IMR-90 (cell line): ENCODE measurements around the gene PCK2. TPM values are rescaled to one million over a fixed set of nuclear protein-coding genes. Genes with fewer than 3 reads are reported as not detected.

Experiments used
- ATAC-seq: fragments of 200-7000 bp; cut with Tn5 transposase; 2 replicates; pipeline ENCODE4 v1.9.1; 2020; ENCODE audit warnings: low read depth, mild to moderate bottlenecking, moderate library complexity
- BruUV-seq: library from RNA; stranded (reverse); fragments of 400-500 nt; replicated peaks from 2 replicates; lab custom pipeline; 2021; lab: Mats Ljungman, UMichigan
- CTCF ChIA-PET: fragments of 300-600 bp; formaldehyde crosslinking; extraction: SDS; loops from one replicate; lab custom pipeline; 2021; ENCODE audit warnings: antibody characterized with exemption; lab: Yijun Ruan, JAX
- POLR2A ChIA-PET: fragments of 300-600 bp; sonication (Branson Sonifier 250); formaldehyde crosslinking; loops from one replicate; lab custom pipeline; 2022; ENCODE audit warnings: antibody characterized with exemption; ENCODE audit not compliant: unreplicated experiment; lab: Charles Lee
- DNase-seq: peaks from one replicate; pipeline ENCODE4 v3.0.0; 2013
- H2AFZ ChIP-seq: replicated peaks from 2 replicates; pipeline ENCODE3; 2013; ENCODE audit warnings: low read length, mild to moderate bottlenecking; ENCODE audit not compliant: poor library complexity
- H2AK5ac ChIP-seq: 2 replicates; pipeline ENCODE4 v1.6.1; 2013; ENCODE audit warnings: low read depth, low read length, inconsistent platforms
- H2AK9ac ChIP-seq: replicated peaks from 2 replicates; pipeline ENCODE3; 2013; ENCODE audit warnings: mild to moderate bottlenecking, low read depth, low read length, moderate library complexity; ENCODE audit not compliant: poor library complexity
- H2BK120ac ChIP-seq: 2 replicates; pipeline ENCODE4 v1.6.1; 2013; ENCODE audit warnings: low read depth, low read length, inconsistent platforms
- H2BK15ac ChIP-seq: 3 replicates; pipeline ENCODE4 v1.6.1; 2013; ENCODE audit warnings: low read depth, low read length, inconsistent platforms
- H2BK20ac ChIP-seq: 2 replicates; pipeline ENCODE4 v1.6.1; 2013; ENCODE audit warnings: low read depth, mild to moderate bottlenecking, inconsistent platforms, low read length, moderate library complexity
- H2BK5ac ChIP-seq: 2 replicates; pipeline ENCODE4 v1.6.1; 2013; ENCODE audit warnings: mild to moderate bottlenecking, low read depth, low read length, inconsistent platforms; ENCODE audit not compliant: poor library complexity, severe bottlenecking
- H3K14ac ChIP-seq: replicated peaks from 2 replicates; pipeline ENCODE4 v1.6.1; 2013; ENCODE audit warnings: low read depth, low read length, inconsistent platforms
- H3K18ac ChIP-seq: 2 replicates; pipeline ENCODE4 v1.6.1; 2013; ENCODE audit warnings: low read depth, low read length, control low read depth
- H3K23ac ChIP-seq: 2 replicates; pipeline ENCODE4 v1.6.1; 2013; ENCODE audit warnings: low read depth, low read length, inconsistent platforms
- H3K27ac ChIP-seq: 2 replicates; pipeline ENCODE4 v1.5.1; 2013; ENCODE audit warnings: mild to moderate bottlenecking, control low read depth, low read length; ENCODE audit not compliant: insufficient read depth
- H3K27me3 ChIP-seq: 2 replicates; pipeline ENCODE4 v1.6.1; 2013; ENCODE audit warnings: low read length; ENCODE audit not compliant: control insufficient read depth, insufficient read depth
- H3K36me3 ChIP-seq: 2 replicates; pipeline ENCODE4 v1.6.1; 2013; ENCODE audit warnings: low read length, mixed read lengths; ENCODE audit not compliant: control insufficient read depth, insufficient read depth
- H3K4ac ChIP-seq: 2 replicates; pipeline ENCODE4 v1.6.1; 2013; ENCODE audit warnings: low read depth, low read length, inconsistent platforms
- H3K4me1 ChIP-seq: 2 replicates; pipeline ENCODE4 v1.6.1; 2013; ENCODE audit warnings: low read length, mixed read lengths; ENCODE audit not compliant: control insufficient read depth, insufficient read depth
- H3K4me2 ChIP-seq: 2 replicates; pipeline ENCODE4 v1.6.1; 2013; ENCODE audit warnings: low read depth, mild to moderate bottlenecking, control low read depth, low read length, moderate library complexity
- H3K4me3 ChIP-seq: 2 replicates; pipeline ENCODE4 v1.5.1; 2013; ENCODE audit warnings: low read depth, mild to moderate bottlenecking, control low read depth, low read length, moderate library complexity; ENCODE audit not compliant: insufficient read depth
- H3K56ac ChIP-seq: 2 replicates; pipeline ENCODE4 v1.6.1; 2013; ENCODE audit warnings: low read length, inconsistent platforms; ENCODE audit not compliant: insufficient read depth; ENCODE audit errors: extremely low read depth
- H3K79me1 ChIP-seq, 2 experiments: 2 replicates each; pipeline ENCODE4 v1.6.1; 2013; ENCODE audit warnings: low read length in 2 of 2, inconsistent platforms in 1 of 2, low read depth in 1 of 2
- H3K9ac ChIP-seq: 2 replicates; pipeline ENCODE4 v1.6.1; 2013; ENCODE audit warnings: low read depth, low read length, control low read depth
- H3K9me1 ChIP-seq: 2 replicates; pipeline ENCODE4 v1.6.1; 2013; ENCODE audit warnings: low read length, inconsistent platforms; ENCODE audit not compliant: insufficient read depth
- H3K9me3 ChIP-seq: 2 replicates; pipeline ENCODE4 v1.6.1; 2013; ENCODE audit warnings: low read length; ENCODE audit not compliant: control insufficient read depth, insufficient read depth
- H4K20me1 ChIP-seq: 2 replicates; pipeline ENCODE4 v1.6.1; 2013; ENCODE audit warnings: low read length, inconsistent platforms; ENCODE audit not compliant: insufficient read depth
- H4K5ac ChIP-seq: 2 replicates; pipeline ENCODE4 v1.6.1; 2013; ENCODE audit warnings: mild to moderate bottlenecking, low read depth, low read length, control low read depth
- H4K8ac ChIP-seq, 2 experiments: 2 replicates each; pipeline ENCODE4 v1.6.1; 2013; ENCODE audit warnings: low read depth in 2 of 2, low read length in 2 of 2, control low read depth in 1 of 2, inconsistent platforms in 1 of 2
- H4K91ac ChIP-seq: 2 replicates; pipeline ENCODE4 v1.6.1; 2013; ENCODE audit warnings: low read depth, low read length, inconsistent platforms; ENCODE audit not compliant: insufficient read depth
- CHD1 ChIP-seq: IDR thresholded peaks from 2 replicates; pipeline ENCODE4 v1.6.1; 2012; ENCODE audit warnings: low read depth, low read length, improper control_type of control experiment
- CTCF ChIP-seq: conservative IDR thresholded peaks from 2 replicates; pipeline ENCODE4 v1.5.1; 2012; ENCODE audit warnings: mild to moderate bottlenecking, low read depth, low read length, improper control_type of control experiment
- MAFK ChIP-seq: IDR thresholded peaks from 2 replicates; pipeline ENCODE4 v1.6.1; 2012; ENCODE audit warnings: low read depth, low read length, improper control_type of control experiment
- MAZ ChIP-seq: IDR thresholded peaks from 2 replicates; pipeline ENCODE4 v1.6.1; 2012; ENCODE audit warnings: low read depth, mild to moderate bottlenecking, low read length, improper control_type of control experiment, moderate library complexity, borderline replicate concordance
- MXI1 ChIP-seq: IDR thresholded peaks from 2 replicates; pipeline ENCODE4 v1.6.1; 2012; ENCODE audit warnings: low read depth, mild to moderate bottlenecking, low read length, moderate library complexity, borderline replicate concordance
- NFE2L2 ChIP-seq: fragments of 150-350 bp; IDR thresholded peaks from 2 replicates; pipeline ENCODE4 v1.6.1; 2016; ENCODE audit warnings: low read depth, mild to moderate bottlenecking, low read length
- POLR2A ChIP-seq: IDR thresholded peaks from 2 replicates; pipeline ENCODE4 v1.6.1; 2012; ENCODE audit warnings: mild to moderate bottlenecking, low read depth, low read length
- RCOR1 ChIP-seq: IDR thresholded peaks from 2 replicates; pipeline ENCODE4 v1.6.1; 2012; ENCODE audit warnings: mild to moderate bottlenecking, low read length, improper control_type of control experiment; ENCODE audit not compliant: insufficient replicate concordance
- RFX5 ChIP-seq: IDR thresholded peaks from 2 replicates; pipeline ENCODE4 v1.8.0; 2012; ENCODE audit warnings: low read depth, mild to moderate bottlenecking, low read length, moderate library complexity
- USF2 ChIP-seq: fragments of 150-350 bp; IDR thresholded peaks from 2 replicates; pipeline ENCODE4 v1.6.1; 2017; ENCODE audit warnings: mild to moderate bottlenecking, antibody characterized with exemption, low read length, low read depth
- WGBS, 2 experiments: methylation state at CpG; one replicate each; pipeline versions ENCODE4 v1.1.5 to v1.1.7; 2013; ENCODE audit warnings: missing lambda C conversion rate in 2 of 2; ENCODE audit not compliant: insufficient read length in 1 of 2; ENCODE audit errors: extremely low coverage in 2 of 2; 5-methylcytosine and 5-hydroxymethylcytosine counted together
- dilution Hi-C: fragments of 300-500 bp; cut with HindIII; formaldehyde crosslinking; loops from one replicate; pipeline ENCODE4 v1.14.3; 2018; ENCODE audit warnings: low sequenced_read_pairs; ENCODE audit not compliant: unreplicated experiment
- in situ Hi-C: fragments of 300-500 bp; cut with MboI; formaldehyde crosslinking; loops from 3 replicates; pipeline ENCODE4 v1.14.3; 2019; ENCODE audit warnings: low sequenced_read_pairs, inconsistent platforms, mixed read lengths
- intact Hi-C: fragments of 100-400 bp; cut with micrococcal nuclease; formaldehyde crosslinking; loops from 2 replicates; pipeline ENCODE4 v1.10.0; 2022
- polyA plus RNA-seq, 3 experiments: library from polyadenylated mRNA; depleted of rRNA; stranded (reverse); fragments of >200 nt; gene quantifications; 2 replicates each; pipeline ENCODE4 v1.2.3, GENCODE V29; 2012; ENCODE audit warnings: low replicate concordance in 1 of 3
- total RNA-seq: library from RNA; depleted of rRNA; stranded (reverse); fragments of >200 nt; gene quantifications from 2 replicates; pipeline ENCODE4 v1.2.3, GENCODE V29; 2012

PCK2 gene
- total and polyA plus RNA-seq, 2 of the 4 experiments (the other 2 are of a cell fraction): 13.4 to 29.4 TPM

- Histone ChIP-seq H4K91ac (no peak overlapping the region), H3K36me3 (no peaks in the 10 kb centered on the region), H3K9me1 (no peaks in the 10 kb centered on the region), H2AK5ac (no peak overlapping the region), H3K27ac (no peak overlapping the region), H3K14ac (no peak overlapping the region), H4K8ac (no peak overlapping the region), H2AK9ac (no peak overlapping the region), H2BK15ac (no peak overlapping the region), H3K18ac (no peak overlapping the region), H2BK5ac (no peak overlapping the region), H2BK20ac (no peak overlapping the region), H2BK120ac (no peak overlapping the region), H3K79me1 (no peaks in the 10 kb centered on the region), H3K4ac (no peak overlapping the region), H3K9me3 (no peaks in the 10 kb centered on the region), H4K20me1 (no peaks in the 10 kb centered on the region), H3K23ac (no peak overlapping the region), H3K4me2 (no peak overlapping the region), H3K4me1 (no peaks in the 10 kb centered on the region), H3K27me3 (peaks cover 67% of the 10 kb centered on the region), H3K56ac (no peak overlapping the region), H3K9ac (no peak overlapping the region), H3K4me3 (no peak overlapping the region), H2AFZ (no peak overlapping the region), H4K5ac (no peak overlapping the region)
- WGBS, 2 experiments: no CpG with 5 or more reads among the region's 6 CpGs
- ChIA-PET POLR2A (no interaction called here), CTCF (no interaction called here)
- no peak for ATAC-seq
- BruUV-seq: no TSS peak
- DNase-seq: no peak
- in situ Hi-C loops (no loop called here), intact Hi-C loops (no loop called here), dilution Hi-C loops (no loop called here)
- TF ChIP-seq RCOR1: no peak
- TF ChIP-seq NFE2L2: no peak
- TF ChIP-seq USF2: no peak
- no peak for TF ChIP-seq CHD1
- no peak for TF ChIP-seq MXI1
- TF ChIP-seq POLR2A: no peak
- TF ChIP-seq MAZ: no peak
- TF ChIP-seq CTCF: no peak
- no peak for TF ChIP-seq MAFK
- no peak for TF ChIP-seq RFX5
Observed at GRCh38 chr14:24069411-24069735, 24.7 kb upstream of the PCK2 start.
